Stimulated activated CD8-positive, alpha-beta memory T cell treated with anti-CD3 and anti-CD28 coated beads, Interleukin-4, amount 100 ng/mL, for 48 hours (primary cell): ENCODE results near the gene PANX1.
"Not testable (repeated sequence)": the region's sequence is repeated elsewhere in the genome, so short reads cannot be mapped to it uniquely, and the experiment has no call there.

Source experiments
- DNase-seq: peaks from one replicate; pipeline ENCODE4 v3.0.0-alpha.2; 2020

The PANX1 gene

DNA sequence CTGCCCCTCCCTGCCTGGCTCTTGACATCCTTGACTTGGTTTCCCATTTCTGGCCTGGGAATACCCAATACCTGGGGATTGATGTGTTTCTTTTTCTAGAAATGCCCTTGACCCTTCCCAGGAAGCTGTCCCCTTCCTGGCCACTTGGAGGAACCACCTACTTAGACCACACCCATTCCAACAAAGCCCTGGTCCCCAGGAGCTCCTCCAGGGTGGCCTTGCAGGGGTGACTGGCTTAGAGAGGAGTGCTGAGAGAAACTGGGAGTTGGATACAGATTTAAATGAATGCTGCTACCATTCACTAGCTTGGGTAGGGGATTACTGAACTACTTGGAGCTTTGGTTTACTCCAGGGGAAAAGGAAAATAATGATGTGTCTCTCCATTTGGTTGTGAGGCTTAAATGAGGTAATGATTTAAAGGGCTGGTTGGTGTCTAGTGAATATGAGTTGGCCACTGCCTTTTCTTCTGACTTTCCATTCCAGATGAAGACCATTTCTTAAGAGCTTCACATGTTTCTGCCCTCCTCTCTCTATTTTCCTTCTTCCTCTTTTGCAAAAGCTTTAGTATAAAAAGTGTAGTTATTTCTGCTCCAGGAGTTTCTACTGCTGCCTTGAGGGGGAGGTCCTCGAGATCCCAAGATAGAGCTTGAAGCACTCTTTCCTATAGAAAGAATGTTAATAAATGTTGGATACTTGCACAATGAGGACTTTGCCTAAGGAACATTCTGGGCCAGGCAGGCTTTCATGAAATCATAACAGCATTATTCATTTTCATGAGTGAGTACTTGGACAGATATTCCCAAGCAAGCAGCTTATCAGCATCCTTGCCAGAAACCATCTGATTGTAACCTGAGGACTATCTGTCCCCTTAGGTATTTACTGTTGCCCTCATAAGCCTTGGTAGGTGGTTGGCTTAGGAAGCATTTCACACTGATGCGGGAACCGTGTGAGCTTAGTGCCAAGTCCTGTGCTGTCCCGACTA lies 22.4 kb downstream of the PANX1 start:
- DNase-seq = no peak

DNA sequence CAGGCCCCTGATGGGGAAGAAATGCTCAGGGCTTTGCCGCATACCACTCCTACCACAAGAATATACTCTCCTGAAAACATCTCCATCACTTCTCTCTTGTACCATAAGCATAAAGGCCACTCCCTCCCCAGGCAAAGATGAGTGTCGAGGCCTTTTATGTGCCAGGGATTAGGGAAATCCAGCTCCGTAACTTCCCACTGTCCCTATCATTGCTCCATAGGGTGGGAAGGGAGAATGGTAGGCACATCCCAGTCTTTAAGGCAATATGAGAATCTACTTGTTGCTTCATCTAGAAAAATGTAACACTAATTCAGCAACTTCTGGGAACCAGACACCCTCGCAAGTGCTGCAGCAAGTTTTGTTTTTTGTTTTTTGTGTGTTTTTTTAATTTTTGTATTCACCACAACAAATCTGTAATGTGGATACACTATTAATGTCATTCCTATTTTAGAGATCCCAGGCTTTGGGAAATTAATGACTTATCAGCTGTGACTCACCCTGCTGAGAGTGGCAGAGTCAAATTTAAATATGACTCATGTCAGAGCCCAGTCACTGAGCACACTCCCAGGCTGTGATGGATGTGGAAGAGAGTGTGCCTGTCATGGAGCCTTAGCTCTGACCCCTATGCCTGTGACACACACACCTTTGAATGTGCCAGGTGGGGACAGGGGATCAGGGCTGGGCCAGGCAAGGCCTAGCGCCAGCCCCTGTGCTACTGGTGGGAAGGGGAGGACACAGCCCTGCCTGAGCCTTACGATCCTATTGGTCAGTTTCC lies 23.4 kb downstream of the PANX1 start:
- peak; percentile 39 for DNase-seq

DNA sequence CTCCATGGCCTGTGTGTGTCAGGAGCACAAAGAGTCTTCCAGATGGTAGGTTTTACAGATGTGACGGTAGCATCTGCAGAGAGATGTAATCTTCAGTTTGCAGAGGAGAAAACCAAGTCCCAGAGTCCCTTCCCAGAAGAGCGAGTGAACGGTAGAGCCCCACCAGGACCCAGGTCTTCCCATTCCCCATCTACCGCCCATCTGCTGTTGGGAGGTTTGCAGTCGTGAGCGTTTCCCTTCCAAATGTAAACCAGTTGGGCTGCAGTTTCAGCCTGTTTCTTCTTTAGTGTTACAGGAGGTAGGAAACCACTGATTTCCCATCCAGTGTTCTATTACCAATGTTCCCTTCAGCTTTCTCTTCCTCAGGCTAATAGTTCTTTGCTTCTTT lies 24.0 kb downstream of the PANX1 start:
- DNase-seq = no peak

DNA sequence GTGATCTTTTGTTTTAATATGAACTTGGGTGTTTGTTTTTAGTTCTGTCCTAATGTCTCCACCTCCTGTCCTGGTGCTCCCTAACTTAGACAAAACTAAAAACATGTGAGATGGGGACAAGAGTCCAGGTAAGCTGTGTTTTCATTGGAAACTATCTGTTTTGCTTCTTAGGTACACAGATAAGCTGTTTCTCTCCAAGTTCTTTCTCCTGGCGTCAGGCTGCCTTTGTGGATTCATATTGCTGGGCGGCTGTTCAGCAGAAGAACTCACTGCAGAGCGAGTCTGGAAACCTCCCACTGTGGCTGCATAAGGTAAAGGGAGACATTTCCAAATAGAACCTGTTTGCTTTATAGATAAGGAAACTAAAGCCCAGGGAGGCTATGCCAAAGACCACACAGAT lies 24.7 kb downstream of the PANX1 start:
- DNase-seq = no peak

DNA sequence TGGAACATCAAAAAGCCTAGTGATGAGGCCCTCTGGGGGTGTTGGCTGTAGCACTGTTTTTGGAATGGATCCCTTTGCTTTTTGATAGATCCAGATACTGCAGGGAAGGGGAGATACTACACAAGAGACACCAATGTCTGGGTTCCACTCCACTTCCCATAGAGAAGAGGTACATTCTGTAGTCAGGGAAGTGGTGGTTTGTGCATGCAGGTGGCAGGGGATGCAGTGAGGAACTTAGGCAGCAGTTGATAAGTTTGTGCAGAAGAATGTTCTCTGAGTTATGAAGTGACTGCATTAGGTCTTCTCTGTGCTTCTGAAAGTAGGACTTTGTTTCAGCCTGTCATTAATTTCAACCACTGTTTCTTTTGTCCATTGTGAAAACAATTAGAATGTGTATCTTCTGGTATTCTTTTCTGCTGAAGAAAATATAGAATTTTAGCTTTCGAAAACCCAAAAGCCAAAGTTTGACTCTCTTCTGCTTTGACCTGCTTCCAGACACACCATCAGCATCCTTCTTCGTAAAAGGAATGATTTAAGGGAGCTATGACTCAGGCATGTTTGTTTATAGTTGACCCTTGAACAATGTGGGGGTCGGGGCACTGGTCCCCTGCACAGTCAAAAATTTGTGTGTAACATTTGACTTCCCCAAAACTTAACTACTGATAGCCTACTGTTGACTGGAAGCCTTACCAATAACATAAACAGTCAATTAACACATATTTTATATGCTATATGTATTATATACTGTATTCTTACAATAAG lies 25.6 kb downstream of the PANX1 start:
- DNase-seq = no peak

DNA sequence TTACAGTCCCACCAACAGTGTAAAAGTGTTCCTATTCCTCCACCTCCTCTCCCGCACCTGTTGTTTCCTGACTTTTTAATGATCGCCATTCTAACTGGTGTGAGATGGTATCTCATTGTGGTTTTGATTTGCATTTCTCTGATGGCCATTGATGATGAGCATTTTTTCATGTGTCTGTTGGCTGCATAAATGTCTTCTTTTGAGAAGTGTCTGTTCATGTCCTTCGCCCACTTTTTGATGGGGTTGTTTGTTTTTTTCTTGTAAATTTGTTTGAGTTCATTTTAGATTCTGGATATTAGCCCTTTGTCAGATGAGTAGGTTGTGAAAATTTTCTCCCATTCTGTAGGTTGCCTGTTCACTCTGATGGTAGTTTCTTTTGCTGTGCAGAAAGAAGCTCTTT lies 28.7 kb downstream of the PANX1 start:
- not testable (repeated sequence) for DNase-seq

DNA sequence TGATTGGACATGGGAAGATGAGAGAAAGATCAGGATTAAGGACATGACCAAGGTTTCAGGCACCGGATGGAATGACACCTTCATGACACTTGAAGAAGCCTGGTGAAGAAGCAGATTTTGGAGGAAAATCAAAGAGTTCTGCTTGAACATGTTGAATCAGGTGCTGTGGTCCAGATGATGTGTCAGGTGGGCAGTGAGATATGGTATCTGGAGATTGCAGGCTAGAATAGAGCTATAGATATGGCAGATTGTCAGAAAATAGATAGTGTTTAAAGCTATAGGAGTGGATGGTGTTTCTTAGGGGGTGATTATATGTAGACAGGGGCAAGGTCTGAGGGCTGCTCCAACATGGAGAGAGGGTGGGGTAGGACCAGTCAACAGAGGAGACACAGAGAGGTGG lies 40.2 kb downstream of the PANX1 start:
- no peak for DNase-seq

DNA sequence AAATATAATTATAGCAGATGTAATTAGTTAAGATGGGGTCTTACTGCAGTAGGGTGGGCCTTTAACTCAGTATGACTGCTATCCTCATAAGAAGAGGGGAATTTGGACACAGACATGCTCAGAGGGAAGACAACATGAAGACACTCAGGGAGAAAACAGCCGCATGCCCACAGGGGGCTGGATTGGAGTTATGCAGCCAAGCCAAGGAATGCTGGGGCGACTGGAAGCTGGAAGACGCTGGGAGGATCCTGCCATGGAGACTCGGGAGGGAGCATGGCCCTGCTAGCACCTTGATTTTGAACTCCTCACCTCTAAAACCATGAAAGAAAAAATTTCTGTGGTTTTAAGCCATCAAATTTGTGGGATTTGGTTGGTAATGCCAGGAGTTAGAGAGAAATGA lies 40.9 kb downstream of the PANX1 start:
- no peak for DNase-seq

DNA sequence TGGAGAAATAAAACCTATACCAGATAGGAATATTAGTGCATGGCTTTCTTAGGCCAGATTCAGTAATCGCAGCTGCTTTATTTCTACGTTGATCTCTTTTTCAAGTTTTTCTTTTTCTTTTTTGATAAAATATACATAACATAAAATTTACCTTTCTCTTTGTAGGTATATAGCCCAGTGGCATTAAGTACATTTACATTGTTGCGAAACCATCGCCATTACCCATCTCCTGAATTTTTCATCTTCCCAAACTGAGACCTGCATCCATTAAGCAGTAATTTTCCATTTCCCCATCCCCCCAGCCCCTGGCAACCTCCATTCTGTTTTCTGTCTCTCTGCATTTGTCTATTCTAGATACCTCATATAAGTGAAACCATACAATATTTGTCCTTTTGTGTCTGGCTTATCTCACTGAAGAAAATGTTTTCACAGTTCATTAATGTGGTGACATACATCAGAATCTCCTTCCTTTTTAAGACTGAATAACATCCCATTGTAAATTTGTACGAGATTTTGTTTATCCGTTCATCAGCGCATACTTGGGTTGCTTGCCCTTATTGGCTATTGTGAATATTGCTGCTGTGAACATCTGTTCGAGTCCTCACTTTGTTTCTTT lies 41.4 kb downstream of the PANX1 start:
- no peak for DNase-seq

DNA sequence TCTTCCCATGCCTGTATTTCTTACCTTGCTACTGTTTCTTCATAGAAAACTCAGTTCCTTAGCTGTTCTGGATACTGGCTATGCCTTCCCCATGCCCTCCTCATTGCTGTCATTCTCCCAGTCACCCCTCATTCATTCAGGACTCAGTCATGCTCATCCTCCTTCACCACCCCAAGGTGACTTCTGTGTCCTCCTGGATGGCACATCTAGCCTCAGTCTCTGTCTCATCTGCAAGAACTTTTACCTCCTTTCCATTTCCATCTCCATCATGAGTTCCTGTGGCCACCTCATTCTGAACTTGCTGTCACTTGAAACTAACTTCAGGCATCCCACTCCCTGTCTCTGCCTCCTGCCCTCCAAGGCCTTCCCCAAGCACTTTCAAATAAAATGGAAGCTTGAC lies 42.3 kb downstream of the PANX1 start:
- DNase-seq = no peak

DNA sequence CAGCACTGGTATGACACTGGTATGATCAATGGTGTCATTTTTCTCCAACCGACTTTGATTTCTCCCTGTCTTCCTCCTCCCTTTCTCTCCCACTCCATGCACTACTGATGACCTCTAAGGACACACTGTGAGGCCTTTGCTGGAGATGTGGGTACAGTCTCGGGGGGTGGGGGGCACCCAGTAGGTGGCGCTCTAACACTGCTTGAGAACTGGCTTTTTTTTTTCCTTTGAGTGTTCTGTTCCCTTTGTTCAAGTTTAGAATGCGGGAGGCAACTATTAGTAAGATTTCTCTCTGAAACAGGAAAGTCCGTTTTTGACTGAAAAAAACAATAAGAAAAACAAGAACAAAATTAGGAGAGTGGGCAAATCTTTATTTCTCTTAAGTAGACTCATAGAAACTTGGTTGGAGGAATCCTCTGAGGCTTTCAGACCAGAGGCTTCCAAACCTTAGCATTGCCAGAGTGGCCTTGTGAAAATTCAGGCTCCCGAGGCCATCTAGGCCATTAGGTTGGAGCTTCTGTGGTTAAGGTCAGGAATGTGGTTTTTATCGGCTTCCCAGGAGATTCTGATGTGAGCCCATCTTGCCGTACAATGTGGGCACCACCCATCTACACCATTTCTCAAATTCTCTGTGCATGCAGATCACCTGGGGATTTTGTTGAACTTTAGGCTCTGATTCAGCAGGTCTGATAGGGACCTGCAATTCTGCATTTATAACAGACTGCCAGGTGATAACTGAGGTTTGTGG lies 43.2 kb downstream of the PANX1 start:
- peak; percentile 72 for DNase-seq

DNA sequence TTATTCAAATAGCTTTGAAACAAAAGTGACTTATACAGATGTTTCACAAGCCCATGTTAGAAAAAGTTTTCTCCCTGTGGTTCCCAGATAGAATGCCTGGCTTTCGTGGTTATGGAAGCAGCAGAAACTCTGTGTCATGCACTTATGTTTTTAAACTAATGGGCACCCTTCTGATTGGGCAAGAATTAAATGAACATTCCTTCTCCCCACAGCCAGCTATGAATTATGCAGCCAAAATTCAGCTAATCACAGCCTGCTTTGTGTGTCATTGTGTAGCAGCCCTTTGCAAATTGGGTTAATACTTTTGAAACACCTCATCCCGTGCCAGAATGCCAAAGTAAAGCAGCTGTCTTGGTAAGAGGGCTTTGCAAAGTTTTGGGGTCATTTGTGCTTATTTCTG lies 46.9 kb downstream of the PANX1 start:
- no peak for DNase-seq

DNA sequence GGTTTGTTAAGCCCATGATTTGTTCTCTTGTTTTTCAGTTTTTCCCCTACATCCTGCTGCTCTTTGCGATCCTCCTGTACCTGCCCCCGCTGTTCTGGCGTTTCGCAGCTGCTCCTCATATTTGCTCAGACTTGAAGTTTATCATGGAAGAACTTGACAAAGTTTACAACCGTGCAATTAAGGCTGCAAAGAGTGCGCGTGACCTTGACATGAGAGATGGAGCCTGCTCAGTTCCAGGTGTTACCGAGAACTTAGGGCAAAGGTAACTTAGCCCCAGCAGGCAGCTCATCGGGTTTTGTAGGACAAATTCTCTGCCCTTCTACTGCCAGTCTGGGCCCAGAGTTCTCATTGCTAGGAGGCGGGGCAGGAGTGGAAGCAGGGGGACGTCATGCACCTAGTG lies 49.7 kb downstream of the PANX1 start:
- DNase-seq = no peak

DNA sequence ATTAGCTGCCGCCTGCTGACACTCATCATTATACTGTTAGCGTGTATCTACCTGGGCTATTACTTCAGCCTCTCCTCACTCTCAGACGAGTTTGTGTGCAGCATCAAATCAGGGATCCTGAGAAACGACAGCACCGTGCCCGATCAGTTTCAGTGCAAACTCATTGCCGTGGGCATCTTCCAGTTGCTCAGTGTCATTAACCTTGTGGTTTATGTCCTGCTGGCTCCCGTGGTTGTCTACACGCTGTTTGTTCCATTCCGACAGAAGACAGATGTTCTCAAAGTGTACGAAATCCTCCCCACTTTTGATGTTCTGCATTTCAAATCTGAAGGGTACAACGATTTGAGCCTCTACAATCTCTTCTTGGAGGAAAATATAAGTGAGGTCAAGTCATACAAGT lies 51.1 kb downstream of the PANX1 start:
- DNase-seq = no peak

DNA sequence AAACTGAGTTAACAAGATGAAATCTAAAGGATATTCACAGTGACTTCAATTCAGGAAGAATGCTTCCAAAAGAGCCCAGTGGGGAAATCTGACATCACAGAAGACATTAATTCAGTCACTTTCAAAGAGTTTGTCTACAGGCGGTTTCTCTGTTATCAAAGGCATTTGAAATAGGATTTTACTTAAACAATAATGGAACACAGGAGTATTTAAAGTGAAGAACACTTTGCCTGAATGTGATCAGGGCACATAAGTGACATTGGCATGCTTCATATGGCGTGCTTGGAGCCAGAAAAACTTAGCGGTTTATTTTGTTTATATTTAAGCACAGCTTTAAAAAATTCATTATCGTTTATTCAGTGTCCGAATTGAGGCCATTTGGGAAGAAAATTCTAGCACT lies 52.9 kb downstream of the PANX1 start:
- DNase-seq = no peak

DNA sequence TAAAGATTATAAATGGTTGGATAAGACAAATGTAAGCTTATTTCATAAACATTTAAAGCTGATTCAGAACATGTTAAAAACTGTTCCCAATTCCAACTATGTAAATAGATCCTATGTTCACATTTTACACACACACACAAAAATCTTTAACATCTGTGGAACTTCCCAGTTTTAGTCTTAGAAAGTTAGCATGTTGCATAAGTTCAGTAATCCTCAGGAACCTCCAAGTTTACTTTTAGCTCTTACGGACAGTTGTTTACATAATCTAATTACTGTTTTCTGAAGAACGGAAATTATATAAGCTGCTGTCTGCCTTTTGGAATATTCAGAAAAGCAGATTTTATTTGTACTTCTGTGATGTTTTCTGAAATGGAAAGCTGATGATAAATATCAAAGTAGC lies 53.3 kb downstream of the PANX1 start:
- DNase-seq = no peak

DNA sequence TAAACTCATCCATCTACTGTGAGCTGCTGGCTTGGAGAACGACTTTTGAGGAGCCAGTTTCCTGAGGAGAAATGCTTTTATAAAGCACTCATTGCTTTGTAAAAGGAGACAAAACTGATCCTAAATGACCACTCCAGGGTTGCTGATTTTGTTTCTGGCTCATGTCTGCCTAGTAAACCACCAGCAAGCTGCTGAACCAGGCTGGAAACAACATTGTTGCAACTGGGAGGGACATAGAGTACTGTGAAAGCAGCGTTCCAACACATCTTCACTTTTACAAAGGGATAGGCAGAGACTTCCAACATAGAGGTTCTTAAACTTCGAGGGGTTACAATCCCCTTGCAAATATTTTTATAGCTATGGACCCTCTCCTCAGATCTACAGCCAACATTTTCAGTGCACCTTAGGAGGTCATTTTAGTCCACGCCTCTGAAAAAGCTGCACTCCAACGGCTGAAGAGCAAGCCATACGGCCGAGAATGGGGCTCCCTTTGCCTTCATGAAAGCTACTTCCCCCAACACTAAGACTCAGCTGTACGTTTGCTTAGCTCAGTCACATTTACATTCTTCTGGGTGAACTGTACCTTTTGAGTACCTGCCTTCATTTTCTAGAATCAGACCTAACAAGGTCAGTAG lies 54.7 kb downstream of the PANX1 start:
- DNase-seq = no peak

DNA sequence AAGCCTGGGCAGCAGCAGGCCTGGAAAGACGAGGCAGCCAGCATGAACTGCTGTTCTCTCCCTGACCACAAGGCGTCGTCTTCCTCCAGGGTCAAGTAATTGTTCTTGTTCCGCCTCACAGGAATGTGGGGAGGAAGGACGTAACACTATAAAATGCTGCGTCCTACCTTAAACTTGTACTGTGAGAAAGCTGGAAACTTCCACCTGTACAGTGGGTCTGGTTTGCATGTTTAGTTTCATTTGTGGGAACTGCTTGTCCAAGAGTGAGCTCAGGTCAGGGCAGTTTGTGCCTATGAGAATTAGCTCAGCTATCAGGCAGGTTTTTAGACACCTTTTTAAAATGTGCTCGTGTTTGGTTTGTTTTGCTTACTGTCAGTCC lies 55.2 kb downstream of the PANX1 start:
- peak; percentile 51 for DNase-seq

DNA sequence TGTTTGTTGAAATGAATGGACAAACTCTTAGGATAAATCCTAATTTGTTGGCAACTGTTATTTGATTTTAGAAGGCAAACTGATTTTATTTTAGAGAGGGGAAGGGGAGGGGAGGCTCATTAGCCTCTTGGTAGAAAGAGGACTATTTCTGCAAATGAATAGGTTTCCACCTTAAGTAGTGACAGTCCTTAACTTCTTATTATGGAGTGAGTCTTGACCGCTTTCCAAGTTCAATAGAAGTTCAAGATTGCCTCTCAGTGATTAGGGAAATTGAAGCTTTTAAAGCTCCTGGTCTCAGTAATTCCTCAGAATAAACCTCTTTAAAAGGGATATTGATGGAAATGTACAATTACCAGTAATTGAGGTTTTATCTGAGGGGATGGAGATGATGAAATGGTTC lies 55.7 kb downstream of the PANX1 start:
- no peak for DNase-seq

DNA sequence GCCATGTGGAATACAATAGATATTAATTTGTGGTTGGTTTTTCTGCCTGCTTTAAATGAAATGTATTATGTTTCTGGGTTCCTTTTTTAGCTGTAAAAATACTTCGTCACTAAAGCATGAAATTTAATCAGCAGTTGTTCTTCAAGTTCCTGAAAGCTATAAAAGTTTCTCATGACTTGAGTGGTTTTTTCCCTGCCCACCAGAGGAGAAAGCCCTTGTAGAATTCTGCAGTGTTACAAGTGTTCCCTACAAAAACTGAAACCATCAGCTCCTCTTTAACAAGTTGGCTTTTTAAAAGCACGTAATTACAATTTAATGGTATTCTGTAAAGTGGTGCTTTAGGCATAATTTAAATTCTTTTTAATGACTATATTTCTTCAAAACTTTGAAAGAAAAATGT lies 56.2 kb downstream of the PANX1 start:
- DNase-seq = no peak

DNA sequence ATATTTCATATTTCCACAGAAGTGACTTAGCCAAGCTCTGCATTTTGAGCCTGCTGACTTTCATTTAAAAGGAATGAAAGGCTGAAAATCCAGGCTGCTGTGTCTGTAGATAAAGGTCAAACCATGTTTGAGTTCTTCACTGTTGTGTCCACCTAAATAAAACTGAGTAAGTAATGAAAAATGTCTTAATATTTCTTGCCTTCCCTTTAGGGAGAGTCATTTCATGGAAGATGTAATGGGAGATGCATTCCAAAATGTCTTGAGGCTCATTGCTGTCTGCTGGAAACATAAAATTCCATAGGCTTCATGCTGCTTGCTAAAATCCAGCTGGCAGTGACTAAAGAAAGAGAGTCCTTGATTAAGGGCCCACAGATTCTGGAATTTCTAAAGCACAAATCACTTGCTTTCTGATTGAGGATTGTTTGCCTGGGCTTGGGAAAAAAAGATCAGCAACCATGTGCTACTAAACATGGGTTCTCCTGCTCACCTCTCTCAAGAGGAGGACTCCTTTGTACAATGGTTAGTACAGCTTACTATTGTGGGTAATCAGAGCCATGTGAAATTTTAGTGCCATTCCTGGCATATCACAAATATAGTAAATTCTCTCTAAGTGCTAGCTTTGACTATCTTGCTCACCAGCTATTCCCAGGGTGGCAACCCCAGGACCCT lies 56.9 kb downstream of the PANX1 start:
- DNase-seq = no peak
